HepG2 (cell line): ENCODE results near the gene PLEKHG4. TPM values are rescaled to one million over a fixed set of nuclear protein-coding genes. Genes with fewer than 3 reads are reported as not detected.

Experiments
- CREB1 ChIP-seq, 2 experiments: fragments of 450-650 bp in 1 of 2; IDR thresholded peaks; 2 replicates each; pipeline ENCODE4 v1.6.1; 2016 to 2017; ENCODE audit warnings: control low read depth in 1 of 2, mild to moderate bottlenecking in 1 of 2, missing compliant biosample characterization in 1 of 2, missing genetic modification characterization in 1 of 2
- FOXP1 ChIP-seq, 2 experiments: fragments of 450-650 bp in 1 of 2; IDR thresholded peaks; 2 replicates each; pipeline ENCODE4 v1.6.1; 2017 to 2018; ENCODE audit warnings: antibody characterized with exemption in 1 of 2
- JUND ChIP-seq: sonication (generic); formaldehyde crosslinking; IDR thresholded peaks from 2 replicates; pipeline ENCODE4 v1.8.0; 2022; ENCODE audit warnings: mild to moderate bottlenecking, missing genetic modification reagents
- REPIN1 ChIP-seq: sonication (generic); formaldehyde crosslinking; IDR thresholded peaks from 2 replicates; pipeline ENCODE4 v1.8.0; 2022; ENCODE audit warnings: missing genetic modification reagents, low read depth, mild to moderate bottlenecking, borderline replicate concordance
- SALL1 ChIP-seq: sonication (generic); formaldehyde crosslinking; IDR thresholded peaks from 2 replicates; pipeline ENCODE4 v1.8.0; 2022; ENCODE audit warnings: mild to moderate bottlenecking, missing genetic modification reagents
- TAF15 ChIP-seq: fragments of 200-400 bp; formaldehyde crosslinking; IDR thresholded peaks from one replicate; pipeline ENCODE4 v1.6.1; 2018; ENCODE audit warnings: mild to moderate bottlenecking, low read depth, low read length; ENCODE audit not compliant: poor library complexity, severe bottlenecking
- ZFX ChIP-seq: sonication (generic); formaldehyde crosslinking; IDR thresholded peaks from 2 replicates; pipeline ENCODE4 v1.4.0; 2020; ENCODE audit warnings: mild to moderate bottlenecking, low read depth, missing genetic modification reagents, moderate library complexity
- ZNF724P ChIP-seq: sonication (generic); formaldehyde crosslinking; IDR thresholded peaks from 2 replicates; pipeline ENCODE4 v1.8.0; 2022; ENCODE audit warnings: missing genetic modification reagents, borderline replicate concordance
- ZNF839 ChIP-seq: sonication (generic); formaldehyde crosslinking; IDR thresholded peaks from 2 replicates; pipeline ENCODE4 v1.4.0; 2020; ENCODE audit warnings: missing genetic modification reagents, mild to moderate bottlenecking, borderline replicate concordance
- ZZZ3 ChIP-seq: sonication (generic); formaldehyde crosslinking; IDR thresholded peaks from 2 replicates; pipeline ENCODE4 v1.4.0; 2020; ENCODE audit warnings: missing genetic modification reagents, mild to moderate bottlenecking, borderline replicate concordance
- polyA plus RNA-seq, 8 experiments: library from polyadenylated mRNA; depleted of rRNA in 3 of 8; stranded (reverse) in 7 of 8; unstranded in 1 of 8; fragments of >200 nt; fragmentation: Illumina TruSeq in 4 of 8; extraction: Trizol in 4 of 8; gene quantifications; 2 replicates each; pipeline versions ENCODE4 v1.2.1 to v1.2.3, GENCODE V29; 2011 to 2016; ENCODE audit warnings: low read depth in 4 of 8, missing spikeins in 1 of 8, mixed read lengths in 1 of 8; ENCODE audit not compliant: insufficient read depth in 1 of 8
- total RNA-seq, 5 experiments: library from RNA; depleted of rRNA; stranded (reverse); fragments of >200 nt; fragmentation: Illumina TruSeq; extraction: Trizol; gene quantifications; 2 replicates each; pipeline ENCODE4 v1.2.3, GENCODE V29; 2016; ENCODE audit warnings: low read depth in 1 of 5
- TF ChIP-seq, protein P1 (sequence below): sonication (generic); formaldehyde crosslinking; IDR thresholded peaks from 2 replicates; pipeline ENCODE4 v1.4.0; 2020; ENCODE audit warnings: missing genetic modification reagents, borderline replicate concordance
- TF ChIP-seq, protein P2 (sequence below): sonication (generic); formaldehyde crosslinking; IDR thresholded peaks from 2 replicates; pipeline ENCODE4 v1.8.1; 2023; ENCODE audit warnings: mild to moderate bottlenecking, inconsistent platforms, moderate library complexity, missing genetic modification reagents, borderline replicate concordance
- TF ChIP-seq, protein P3 (sequence below), 2 experiments: sonication (generic) in 1 of 2; formaldehyde crosslinking in 1 of 2; IDR thresholded peaks; 2 replicates each; pipeline versions ENCODE4 v1.4.0 to v1.6.1; 2018 to 2020; ENCODE audit warnings: missing genetic modification reagents in 2 of 2, borderline replicate concordance in 1 of 2, low read depth in 1 of 2, mild to moderate bottlenecking in 1 of 2, missing biosample characterization in 1 of 2
- TF ChIP-seq, protein P4 (sequence below): sonication (generic); formaldehyde crosslinking; IDR thresholded peaks from 2 replicates; pipeline ENCODE4 v1.4.0; 2020; ENCODE audit warnings: missing genetic modification reagents
- TF ChIP-seq, protein P5 (sequence below): IDR thresholded peaks from 2 replicates; pipeline ENCODE4 v1.6.1; 2012; ENCODE audit warnings: inconsistent platforms

PLEKHG4 gene
- total and polyA plus RNA-seq, 2 of the 13 experiments (the other 11 are each of a cell fraction or from before 2014, with no cell fraction given): 7.1 to 13.6 TPM

- TF ChIP-seq, protein P1, sequence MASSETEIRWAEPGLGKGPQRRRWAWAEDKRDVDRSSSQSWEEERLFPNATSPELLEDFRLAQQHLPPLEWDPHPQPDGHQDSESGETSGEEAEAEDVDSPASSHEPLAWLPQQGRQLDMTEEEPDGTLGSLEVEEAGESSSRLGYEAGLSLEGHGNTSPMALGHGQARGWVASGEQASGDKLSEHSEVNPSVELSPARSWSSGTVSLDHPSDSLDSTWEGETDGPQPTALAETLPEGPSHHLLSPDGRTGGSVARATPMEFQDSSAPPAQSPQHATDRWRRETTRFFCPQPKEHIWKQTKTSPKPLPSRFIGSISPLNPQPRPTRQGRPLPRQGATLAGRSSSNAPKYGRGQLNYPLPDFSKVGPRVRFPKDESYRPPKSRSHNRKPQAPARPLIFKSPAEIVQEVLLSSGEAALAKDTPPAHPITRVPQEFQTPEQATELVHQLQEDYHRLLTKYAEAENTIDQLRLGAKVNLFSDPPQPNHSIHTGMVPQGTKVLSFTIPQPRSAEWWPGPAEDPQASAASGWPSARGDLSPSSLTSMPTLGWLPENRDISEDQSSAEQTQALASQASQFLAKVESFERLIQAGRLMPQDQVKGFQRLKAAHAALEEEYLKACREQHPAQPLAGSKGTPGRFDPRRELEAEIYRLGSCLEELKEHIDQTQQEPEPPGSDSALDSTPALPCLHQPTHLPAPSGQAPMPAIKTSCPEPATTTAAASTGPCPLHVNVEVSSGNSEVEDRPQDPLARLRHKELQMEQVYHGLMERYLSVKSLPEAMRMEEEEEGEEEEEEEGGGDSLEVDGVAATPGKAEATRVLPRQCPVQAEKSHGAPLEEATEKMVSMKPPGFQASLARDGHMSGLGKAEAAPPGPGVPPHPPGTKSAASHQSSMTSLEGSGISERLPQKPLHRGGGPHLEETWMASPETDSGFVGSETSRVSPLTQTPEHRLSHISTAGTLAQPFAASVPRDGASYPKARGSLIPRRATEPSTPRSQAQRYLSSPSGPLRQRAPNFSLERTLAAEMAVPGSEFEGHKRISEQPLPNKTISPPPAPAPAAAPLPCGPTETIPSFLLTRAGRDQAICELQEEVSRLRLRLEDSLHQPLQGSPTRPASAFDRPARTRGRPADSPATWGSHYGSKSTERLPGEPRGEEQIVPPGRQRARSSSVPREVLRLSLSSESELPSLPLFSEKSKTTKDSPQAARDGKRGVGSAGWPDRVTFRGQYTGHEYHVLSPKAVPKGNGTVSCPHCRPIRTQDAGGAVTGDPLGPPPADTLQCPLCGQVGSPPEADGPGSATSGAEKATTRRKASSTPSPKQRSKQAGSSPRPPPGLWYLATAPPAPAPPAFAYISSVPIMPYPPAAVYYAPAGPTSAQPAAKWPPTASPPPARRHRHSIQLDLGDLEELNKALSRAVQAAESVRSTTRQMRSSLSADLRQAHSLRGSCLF (CRISPR knock-in tag): no peak
- TF ChIP-seq ZZZ3 (CRISPR knock-in tag) (0 out of 2 replicates have a peak, but pooled peaks have one; percentile 43), ZNF839 (CRISPR knock-in tag) (no peak), JUND (CRISPR knock-in tag) (no peak), REPIN1 (CRISPR knock-in tag) (peak; percentile 82), FOXP1 (IDR thresholded peaks at IDR 0.05) (no peak), FOXP1 (CRISPR knock-in tag; IDR thresholded peaks at IDR 0.05) (no peak), ZNF724P (CRISPR knock-in tag) (no peak), TAF15 (no peak), CREB1 (IDR thresholded peaks at IDR 0.05) (no peak), CREB1 (CRISPR knock-in tag; IDR thresholded peaks at IDR 0.05) (no peak), ZFX (CRISPR knock-in tag) (peak; percentile 87), SALL1 (CRISPR knock-in tag) (peak; percentile 47; the same call in 1 of the 2 replicates)
- TF ChIP-seq, protein P2, sequence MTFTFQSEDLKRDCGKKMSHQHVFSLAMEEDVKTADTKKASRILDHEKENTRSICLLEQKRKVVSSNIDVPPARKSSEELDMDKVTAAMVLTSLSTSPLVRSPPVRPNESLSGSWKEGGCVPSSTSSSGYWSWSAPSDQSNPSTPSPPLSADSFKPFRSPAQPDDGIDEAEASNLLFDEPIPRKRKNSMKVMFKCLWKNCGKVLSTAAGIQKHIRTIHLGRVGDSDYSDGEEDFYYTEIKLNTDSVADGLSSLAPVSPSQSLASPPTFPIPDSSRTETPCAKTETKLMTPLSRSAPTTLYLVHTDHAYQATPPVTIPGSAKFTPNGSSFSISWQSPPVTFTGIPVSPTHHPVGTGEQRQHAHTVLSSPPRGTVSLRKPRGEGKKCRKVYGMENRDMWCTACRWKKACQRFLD: peak; percentile 58; the same call in 1 of the 2 replicates
- TF ChIP-seq, protein P3, sequence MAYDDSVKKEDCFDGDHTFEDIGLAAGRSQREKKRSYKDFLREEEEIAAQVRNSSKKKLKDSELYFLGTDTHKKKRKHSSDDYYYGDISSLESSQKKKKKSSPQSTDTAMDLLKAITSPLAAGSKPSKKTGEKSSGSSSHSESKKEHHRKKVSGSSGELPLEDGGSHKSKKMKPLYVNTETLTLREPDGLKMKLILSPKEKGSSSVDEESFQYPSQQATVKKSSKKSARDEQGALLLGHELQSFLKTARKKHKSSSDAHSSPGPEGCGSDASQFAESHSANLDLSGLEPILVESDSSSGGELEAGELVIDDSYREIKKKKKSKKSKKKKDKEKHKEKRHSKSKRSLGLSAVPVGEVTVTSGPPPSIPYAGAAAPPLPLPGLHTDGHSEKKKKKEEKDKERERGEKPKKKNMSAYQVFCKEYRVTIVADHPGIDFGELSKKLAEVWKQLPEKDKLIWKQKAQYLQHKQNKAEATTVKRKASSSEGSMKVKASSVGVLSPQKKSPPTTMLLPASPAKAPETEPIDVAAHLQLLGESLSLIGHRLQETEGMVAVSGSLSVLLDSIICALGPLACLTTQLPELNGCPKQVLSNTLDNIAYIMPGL (CRISPR knock-in tag; IDR thresholded peaks at IDR 0.05; ENCODE audit: borderline replicate concordance in 1 of 2, low read depth in 1 of 2): peak; percentile 33 to 77; a peak in 2 of 4 replicates
- TF ChIP-seq, protein P4, sequence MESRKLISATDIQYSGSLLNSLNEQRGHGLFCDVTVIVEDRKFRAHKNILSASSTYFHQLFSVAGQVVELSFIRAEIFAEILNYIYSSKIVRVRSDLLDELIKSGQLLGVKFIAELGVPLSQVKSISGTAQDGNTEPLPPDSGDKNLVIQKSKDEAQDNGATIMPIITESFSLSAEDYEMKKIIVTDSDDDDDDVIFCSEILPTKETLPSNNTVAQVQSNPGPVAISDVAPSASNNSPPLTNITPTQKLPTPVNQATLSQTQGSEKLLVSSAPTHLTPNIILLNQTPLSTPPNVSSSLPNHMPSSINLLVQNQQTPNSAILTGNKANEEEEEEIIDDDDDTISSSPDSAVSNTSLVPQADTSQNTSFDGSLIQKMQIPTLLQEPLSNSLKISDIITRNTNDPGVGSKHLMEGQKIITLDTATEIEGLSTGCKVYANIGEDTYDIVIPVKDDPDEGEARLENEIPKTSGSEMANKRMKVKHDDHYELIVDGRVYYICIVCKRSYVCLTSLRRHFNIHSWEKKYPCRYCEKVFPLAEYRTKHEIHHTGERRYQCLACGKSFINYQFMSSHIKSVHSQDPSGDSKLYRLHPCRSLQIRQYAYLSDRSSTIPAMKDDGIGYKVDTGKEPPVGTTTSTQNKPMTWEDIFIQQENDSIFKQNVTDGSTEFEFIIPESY (CRISPR knock-in tag): peak; percentile 99
- TF ChIP-seq, protein P5, sequence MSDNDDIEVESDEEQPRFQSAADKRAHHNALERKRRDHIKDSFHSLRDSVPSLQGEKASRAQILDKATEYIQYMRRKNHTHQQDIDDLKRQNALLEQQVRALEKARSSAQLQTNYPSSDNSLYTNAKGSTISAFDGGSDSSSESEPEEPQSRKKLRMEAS: peak; percentile 53; the same call in 1 of the 2 replicates
Observed at GRCh38 chr16:67284699-67285646, 5.6 kb downstream of the PLEKHG4 start (continued).
